Neural cell (in vitro differentiated cells): ENCODE data around the gene WTIP. TPM values are rescaled to one million over a fixed set of nuclear protein-coding genes. Genes with fewer than 3 reads are reported as not detected.

Experiments
- H2AFZ ChIP-seq: fragments of 200-600, 300-800 bp; sonication (generic), shearing (Covaris generic); 2 replicates; pipeline ENCODE4 v1.6.0; 2014; ENCODE audit warnings: low read depth, mild to moderate bottlenecking, antibody characterized with exemption, low read length, moderate library complexity
- H3F3A ChIP-seq: fragments of 200-600 bp; shearing (Covaris generic); 2 replicates; pipeline ENCODE4 v1.6.1; 2016; ENCODE audit warnings: mild to moderate bottlenecking, moderate library complexity, mixed read lengths, antibody characterized with exemption, low read length; ENCODE audit not compliant: insufficient read depth, poor library complexity, severe bottlenecking
- H3K27ac ChIP-seq: fragments of 200-600, 300-800 bp; sonication (generic), shearing (Covaris generic); 2 replicates; pipeline ENCODE4 v1.5.1; 2014; ENCODE audit warnings: mild to moderate bottlenecking, low read length, moderate library complexity
- H3K27me3 ChIP-seq: fragments of 300-800, 200-600 bp; sonication (generic), shearing (Covaris generic); 2 replicates; pipeline ENCODE4 v1.6.0; 2014; ENCODE audit warnings: mild to moderate bottlenecking, low read depth, low read length, moderate library complexity; ENCODE audit not compliant: insufficient read depth
- H3K36me3 ChIP-seq: fragments of 300-800, 200-600 bp; sonication (generic), shearing (Covaris generic); 2 replicates; pipeline ENCODE4 v1.5.1; 2014; ENCODE audit warnings: mild to moderate bottlenecking, antibody characterized with exemption, low read length, moderate library complexity; ENCODE audit not compliant: insufficient read depth
- H3K4me2 ChIP-seq: fragments of 300-800, 200-600 bp; sonication (generic), shearing (Covaris generic); 2 replicates; pipeline ENCODE4 v1.6.0; 2014; ENCODE audit warnings: mild to moderate bottlenecking, low read length
- H3K4me3 ChIP-seq: fragments of 300-800, 200-600 bp; sonication (generic), shearing (Covaris generic); 2 replicates; pipeline ENCODE4 v1.5.1; 2014; ENCODE audit warnings: mild to moderate bottlenecking, low read length, moderate library complexity
- H3K79me2 ChIP-seq: fragments of 200-600 bp; shearing (Covaris generic); replicated peaks from 2 replicates; pipeline ENCODE4 v1.6.0; 2014; ENCODE audit warnings: mild to moderate bottlenecking, low read length, moderate library complexity; ENCODE audit not compliant: insufficient read depth
- H3K9ac ChIP-seq: fragments of 300-800, 200-600 bp; sonication (generic), shearing (Covaris generic); 2 replicates; pipeline ENCODE4 v1.6.1; 2016; ENCODE audit warnings: mild to moderate bottlenecking, low read length, mixed read lengths
- H3K9me2 ChIP-seq: fragments of 200-600 bp; shearing (Covaris generic); 2 replicates; pipeline ENCODE4 v1.6.1; 2016; ENCODE audit warnings: mild to moderate bottlenecking, low read length, mixed read lengths; ENCODE audit not compliant: insufficient read depth
- H3K9me3 ChIP-seq: fragments of 200-600, 300-800 bp; sonication (generic), shearing (Covaris generic); 2 replicates; pipeline ENCODE4 v1.6.1; 2016; ENCODE audit warnings: mild to moderate bottlenecking, mixed run types, low read length, moderate library complexity, mixed read lengths
- H4K20me1 ChIP-seq: fragments of 200-600 bp; shearing (Covaris generic); 2 replicates; pipeline ENCODE4 v1.6.1; 2016; ENCODE audit warnings: mild to moderate bottlenecking, mixed run types; ENCODE audit not compliant: insufficient read depth
- CTCF ChIP-seq: fragments of 450-650 bp; IDR thresholded peaks from 2 replicates; pipeline ENCODE4 v1.5.1; 2014; ENCODE audit warnings: antibody characterized with exemption, mild to moderate bottlenecking, moderate library complexity; ENCODE audit not compliant: poor library complexity, severe bottlenecking
- EP300 ChIP-seq: fragments of 450-650 bp; conservative IDR thresholded peaks from 2 replicates; pipeline ENCODE4 v1.6.1; 2014; ENCODE audit warnings: antibody characterized with exemption, mild to moderate bottlenecking, moderate library complexity; ENCODE audit not compliant: poor library complexity, severe bottlenecking
- EZH2 ChIP-seq: fragments of 200-600, 300-800 bp; shearing (Covaris generic), sonication (generic); IDR thresholded peaks from 2 replicates; pipeline ENCODE4 v1.6.1; 2014; ENCODE audit warnings: antibody characterized with exemption, low read length, borderline replicate concordance, mild to moderate bottlenecking; ENCODE audit not compliant: insufficient read depth, poor library complexity, severe bottlenecking
- MXI1 ChIP-seq: fragments of 450-650 bp; conservative IDR thresholded peaks from 2 replicates; pipeline ENCODE4 v1.6.1; 2014; ENCODE audit warnings: antibody characterized with exemption, mild to moderate bottlenecking; ENCODE audit not compliant: poor library complexity, severe bottlenecking
- POLR2AphosphoS5 ChIP-seq: IDR thresholded peaks from 2 replicates; pipeline ENCODE4 v1.6.1; 2012
- RAD21 ChIP-seq: fragments of 450-650 bp; conservative IDR thresholded peaks from 2 replicates; pipeline ENCODE4 v1.6.1; 2014; ENCODE audit warnings: antibody characterized with exemption, mild to moderate bottlenecking, moderate library complexity
- REST ChIP-seq: IDR thresholded peaks from 2 replicates; pipeline ENCODE4 v1.6.1; 2012; ENCODE audit warnings: borderline replicate concordance
- SMC3 ChIP-seq: fragments of 450-650 bp; conservative IDR thresholded peaks from 2 replicates; pipeline ENCODE4 v1.6.1; 2014; ENCODE audit warnings: antibody characterized with exemption, mild to moderate bottlenecking, moderate library complexity; ENCODE audit not compliant: poor library complexity
- TAF1 ChIP-seq: IDR thresholded peaks from 2 replicates; pipeline ENCODE4 v1.6.1; 2012; ENCODE audit warnings: low read depth
- polyA plus RNA-seq: library from polyadenylated mRNA; depleted of rRNA; stranded (reverse); fragments of >200 nt; gene quantifications from 2 replicates; pipeline ENCODE4 v1.2.3, GENCODE V29; 2014

The WTIP gene
- polyA plus RNA-seq, 1 donor from 2014 or later, result 9.8 TPM

- Histone ChIP-seq H4K20me1 (no peaks in the 10 kb centered on the region), H3K36me3 (no peaks in the 10 kb centered on the region), H3K4me2 (no peak overlapping the region), H2AFZ (no peak overlapping the region), H3K79me2 (no peaks in the 10 kb centered on the region), H3K27ac (no peak overlapping the region), H3K9me2 (no peaks in the 10 kb centered on the region), H3K9me3 (no peaks in the 10 kb centered on the region), H3F3A (no peaks in the 10 kb centered on the region), H3K9ac (no peak overlapping the region), H3K27me3 (no peaks in the 10 kb centered on the region), H3K4me3 (no peak overlapping the region)
- TF ChIP-seq MXI1 (no peak), POLR2AphosphoS5 (no peak), REST (no peak), RAD21 (no peak), EP300 (no peak), TAF1 (no peak), EZH2 (no peak), CTCF (no peak), SMC3 (no peak)
Observed at GRCh38 chr19:34490141-34490766, 8.7 kb downstream of the WTIP start.

- H3K27me3 ChIP-seq, result no peaks in the 10 kb centered on the region
- H3K27ac ChIP-seq, result no peak overlapping the region
- H4K20me1 ChIP-seq, result no peaks in the 10 kb centered on the region
- H3K9me3 ChIP-seq, result no peaks in the 10 kb centered on the region
- H3K9ac ChIP-seq, result no peak overlapping the region
- no peak for TF ChIP-seq TAF1
- TF ChIP-seq REST, result no peak
- TF ChIP-seq RAD21, result no peak
- TF ChIP-seq SMC3, result no peak
- TF ChIP-seq MXI1, result no peak
- TF ChIP-seq EZH2, result no peak
- no peak for TF ChIP-seq POLR2AphosphoS5
- no peak for TF ChIP-seq CTCF
- no peak for TF ChIP-seq EP300
- no peaks in the 10 kb centered on the region for H3K79me2 ChIP-seq
- H3K36me3 ChIP-seq, result no peaks in the 10 kb centered on the region
- no peak overlapping the region for H3K4me2 ChIP-seq
- H2AFZ ChIP-seq, result no peak overlapping the region
- H3K4me3 ChIP-seq, result no peak overlapping the region
- no peaks in the 10 kb centered on the region for H3F3A ChIP-seq
- H3K9me2 ChIP-seq, result no peaks in the 10 kb centered on the region
Observed at GRCh38 chr19:34493038-34493648, 11.6 kb downstream of the WTIP start.
